HepG2 (cell line): ENCODE data around the gene EPB41L2. TPM values are rescaled to one million over a fixed set of nuclear protein-coding genes. Genes with fewer than 3 reads are reported as not detected.

Source experiments
- KLF16 ChIP-seq, 2 experiments: sonication (generic) in 1 of 2; formaldehyde crosslinking in 1 of 2; IDR thresholded peaks; 2 replicates each; pipeline versions ENCODE4 v1.6.1 to v1.8.0; 2016 to 2023; ENCODE audit warnings: missing genetic modification reagents in 2 of 2, missing compliant biosample characterization in 1 of 2
- MYC ChIP-seq: sonication (generic); formaldehyde crosslinking; IDR thresholded peaks from 2 replicates; pipeline ENCODE4 v1.9.0; 2021; ENCODE audit warnings: missing genetic modification reagents, borderline replicate concordance
- PLSCR1 ChIP-seq: sonication (generic); formaldehyde crosslinking; IDR thresholded peaks from 2 replicates; pipeline ENCODE4 v1.5.0; 2020; ENCODE audit warnings: missing genetic modification reagents, mild to moderate bottlenecking, borderline replicate concordance
- SNAI1 ChIP-seq: sonication (generic); formaldehyde crosslinking; IDR thresholded peaks from 2 replicates; pipeline ENCODE4 v1.5.0; 2020; ENCODE audit warnings: mild to moderate bottlenecking, missing genetic modification reagents, borderline replicate concordance
- TARDBP ChIP-seq: sonication (generic); formaldehyde crosslinking; IDR thresholded peaks from 2 replicates; pipeline ENCODE4 v1.8.0; 2022; ENCODE audit warnings: mild to moderate bottlenecking, missing genetic modification reagents
- TBP ChIP-seq: sonication (generic); formaldehyde crosslinking; IDR thresholded peaks from 2 replicates; pipeline ENCODE4 v1.5.0; 2020; ENCODE audit warnings: missing genetic modification reagents
- U2AF2 ChIP-seq: fragments of 200-400 bp; formaldehyde crosslinking; IDR thresholded peaks from 2 replicates; pipeline ENCODE4 v1.6.1; 2017; ENCODE audit warnings: low read depth, mild to moderate bottlenecking, low read length
- ZFP36L2 ChIP-seq: sonication (generic); formaldehyde crosslinking; IDR thresholded peaks from 2 replicates; pipeline ENCODE4 v1.4.0; 2020; ENCODE audit warnings: missing genetic modification reagents
- ZNF138 ChIP-seq: sonication (generic); formaldehyde crosslinking; IDR thresholded peaks from 2 replicates; pipeline ENCODE4 v1.5.0; 2020; ENCODE audit warnings: mild to moderate bottlenecking, low read depth, missing genetic modification reagents
- ZNF142 ChIP-seq: sonication (generic); formaldehyde crosslinking; IDR thresholded peaks from 2 replicates; pipeline ENCODE4 v1.4.0; 2020; ENCODE audit warnings: missing genetic modification reagents
- ZNF616 ChIP-seq: sonication (generic); formaldehyde crosslinking; IDR thresholded peaks from 2 replicates; pipeline ENCODE4 v1.5.0; 2020; ENCODE audit warnings: low read depth, mild to moderate bottlenecking, missing genetic modification reagents
- polyA plus RNA-seq, 8 experiments: library from polyadenylated mRNA; depleted of rRNA in 3 of 8; stranded (reverse) in 7 of 8; unstranded in 1 of 8; fragments of >200 nt; fragmentation: Illumina TruSeq in 4 of 8; extraction: Trizol in 4 of 8; gene quantifications; 2 replicates each; pipeline versions ENCODE4 v1.2.1 to v1.2.3, GENCODE V29; 2011 to 2016; ENCODE audit warnings: low read depth in 4 of 8, missing spikeins in 1 of 8, mixed read lengths in 1 of 8; ENCODE audit not compliant: insufficient read depth in 1 of 8
- total RNA-seq, 5 experiments: library from RNA; depleted of rRNA; stranded (reverse); fragments of >200 nt; fragmentation: Illumina TruSeq; extraction: Trizol; gene quantifications; 2 replicates each; pipeline ENCODE4 v1.2.3, GENCODE V29; 2016; ENCODE audit warnings: low read depth in 1 of 5
- TF ChIP-seq, protein P1 (sequence below): sonication (generic); formaldehyde crosslinking; IDR thresholded peaks from 2 replicates; pipeline ENCODE4 v1.4.0; 2020; ENCODE audit warnings: missing genetic modification reagents, borderline replicate concordance
- TF ChIP-seq, protein P2 (sequence below): sonication (generic); formaldehyde crosslinking; IDR thresholded peaks from 2 replicates; pipeline ENCODE4 v1.4.0; 2020; ENCODE audit warnings: missing genetic modification reagents, borderline replicate concordance

EPB41L2 gene
- total and polyA plus RNA-seq, 2 of the 13 experiments (the other 11 are each of a cell fraction or from before 2014, with no cell fraction given) = 41.7 to 56.4 TPM

- TF ChIP-seq, protein P1, sequence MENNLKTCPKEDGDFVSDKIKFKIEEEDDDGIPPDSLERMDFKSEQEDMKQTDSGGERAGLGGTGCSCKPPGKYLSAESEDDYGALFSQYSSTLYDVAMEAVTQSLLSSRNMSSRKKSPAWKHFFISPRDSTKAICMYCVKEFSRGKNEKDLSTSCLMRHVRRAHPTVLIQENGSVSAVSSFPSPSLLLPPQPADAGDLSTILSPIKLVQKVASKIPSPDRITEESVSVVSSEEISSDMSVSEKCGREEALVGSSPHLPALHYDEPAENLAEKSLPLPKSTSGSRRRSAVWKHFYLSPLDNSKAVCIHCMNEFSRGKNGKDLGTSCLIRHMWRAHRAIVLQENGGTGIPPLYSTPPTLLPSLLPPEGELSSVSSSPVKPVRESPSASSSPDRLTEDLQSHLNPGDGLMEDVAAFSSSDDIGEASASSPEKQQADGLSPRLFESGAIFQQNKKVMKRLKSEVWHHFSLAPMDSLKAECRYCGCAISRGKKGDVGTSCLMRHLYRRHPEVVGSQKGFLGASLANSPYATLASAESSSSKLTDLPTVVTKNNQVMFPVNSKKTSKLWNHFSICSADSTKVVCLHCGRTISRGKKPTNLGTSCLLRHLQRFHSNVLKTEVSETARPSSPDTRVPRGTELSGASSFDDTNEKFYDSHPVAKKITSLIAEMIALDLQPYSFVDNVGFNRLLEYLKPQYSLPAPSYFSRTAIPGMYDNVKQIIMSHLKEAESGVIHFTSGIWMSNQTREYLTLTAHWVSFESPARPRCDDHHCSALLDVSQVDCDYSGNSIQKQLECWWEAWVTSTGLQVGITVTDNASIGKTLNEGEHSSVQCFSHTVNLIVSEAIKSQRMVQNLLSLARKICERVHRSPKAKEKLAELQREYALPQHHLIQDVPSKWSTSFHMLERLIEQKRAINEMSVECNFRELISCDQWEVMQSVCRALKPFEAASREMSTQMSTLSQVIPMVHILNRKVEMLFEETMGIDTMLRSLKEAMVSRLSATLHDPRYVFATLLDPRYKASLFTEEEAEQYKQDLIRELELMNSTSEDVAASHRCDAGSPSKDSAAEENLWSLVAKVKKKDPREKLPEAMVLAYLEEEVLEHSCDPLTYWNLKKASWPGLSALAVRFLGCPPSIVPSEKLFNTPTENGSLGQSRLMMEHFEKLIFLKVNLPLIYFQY (CRISPR knock-in tag) = peak; percentile 68; the same call in 1 of the 2 replicates
- TF ChIP-seq ZFP36L2 (CRISPR knock-in tag) (no peak), PLSCR1 (CRISPR knock-in tag) (no peak), ZNF138 (CRISPR knock-in tag) (no peak), MYC (no peak), TARDBP (CRISPR knock-in tag) (peak; percentile 60; the same call in 1 of the 2 replicates), U2AF2 (no peak), SNAI1 (CRISPR knock-in tag) (no peak), TBP (CRISPR knock-in tag) (no peak), ZNF142 (CRISPR knock-in tag) (no peak; the same call in 1 of the 2 replicates), ZNF616 (CRISPR knock-in tag) (no peak), KLF16 (CRISPR knock-in tag; IDR thresholded peaks at IDR 0.05) (no peak)
- TF ChIP-seq, protein P2, sequence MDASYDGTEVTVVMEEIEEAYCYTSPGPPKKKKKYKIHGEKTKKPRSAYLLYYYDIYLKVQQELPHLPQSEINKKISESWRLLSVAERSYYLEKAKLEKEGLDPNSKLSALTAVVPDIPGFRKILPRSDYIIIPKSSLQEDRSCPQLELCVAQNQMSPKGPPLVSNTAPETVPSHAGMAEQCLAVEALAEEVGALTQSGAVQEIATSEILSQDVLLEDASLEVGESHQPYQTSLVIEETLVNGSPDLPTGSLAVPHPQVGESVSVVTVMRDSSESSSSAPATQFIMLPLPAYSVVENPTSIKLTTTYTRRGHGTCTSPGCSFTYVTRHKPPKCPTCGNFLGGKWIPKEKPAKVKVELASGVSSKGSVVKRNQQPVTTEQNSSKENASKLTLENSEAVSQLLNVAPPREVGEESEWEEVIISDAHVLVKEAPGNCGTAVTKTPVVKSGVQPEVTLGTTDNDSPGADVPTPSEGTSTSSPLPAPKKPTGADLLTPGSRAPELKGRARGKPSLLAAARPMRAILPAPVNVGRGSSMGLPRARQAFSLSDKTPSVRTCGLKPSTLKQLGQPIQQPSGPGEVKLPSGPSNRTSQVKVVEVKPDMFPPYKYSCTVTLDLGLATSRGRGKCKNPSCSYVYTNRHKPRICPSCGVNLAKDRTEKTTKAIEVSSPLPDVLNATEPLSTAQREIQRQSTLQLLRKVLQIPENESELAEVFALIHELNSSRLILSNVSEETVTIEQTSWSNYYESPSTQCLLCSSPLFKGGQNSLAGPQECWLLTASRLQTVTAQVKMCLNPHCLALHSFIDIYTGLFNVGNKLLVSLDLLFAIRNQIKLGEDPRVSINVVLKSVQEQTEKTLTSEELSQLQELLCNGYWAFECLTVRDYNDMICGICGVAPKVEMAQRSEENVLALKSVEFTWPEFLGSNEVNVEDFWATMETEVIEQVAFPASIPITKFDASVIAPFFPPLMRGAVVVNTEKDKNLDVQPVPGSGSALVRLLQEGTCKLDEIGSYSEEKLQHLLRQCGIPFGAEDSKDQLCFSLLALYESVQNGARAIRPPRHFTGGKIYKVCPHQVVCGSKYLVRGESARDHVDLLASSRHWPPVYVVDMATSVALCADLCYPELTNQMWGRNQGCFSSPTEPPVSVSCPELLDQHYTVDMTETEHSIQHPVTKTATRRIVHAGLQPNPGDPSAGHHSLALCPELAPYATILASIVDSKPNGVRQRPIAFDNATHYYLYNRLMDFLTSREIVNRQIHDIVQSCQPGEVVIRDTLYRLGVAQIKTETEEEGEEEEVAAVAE = no peak; the same call in 1 of the 2 replicates
Observed at GRCh38 chr6:131065112-131065823, 2.2 kb upstream of the EPB41L2 start (continued).
